Right lobe of liver (tissue), 6 donors: ENCODE results near the gene RAB3IL1. TPM values are rescaled to one million over a fixed set of nuclear protein-coding genes. Genes with fewer than 3 reads are reported as not detected.
"Not testable (repeated sequence)": the region's sequence is repeated elsewhere in the genome, so short reads cannot be mapped to it uniquely, and the experiment has no call there.

Experiments used
- ATAC-seq, 4 donors: fragments of 200-7000 bp; cut with Tn5 transposase; one replicate each; pipeline ENCODE4 v1.9.1; 2020; ENCODE audit warnings: mild to moderate bottlenecking in 4 of 4, moderate library complexity in 4 of 4
- DNase-seq, 3 donors: peaks; one replicate each; pipeline ENCODE4 v3.0.0-alpha.2; 2020
- H3K27ac ChIP-seq, 3 donors: fragments of 200-600 bp; one replicate each; pipeline ENCODE4 v1.8.0; 2022
- H3K27me3 ChIP-seq, 2 donors: fragments of 200-600 bp; one replicate each; pipeline ENCODE4 v1.8.0; 2022
- H3K36me3 ChIP-seq, 4 donors: fragments of 200-600 bp; sonication (generic) in 1 of 4; one replicate each; pipeline versions ENCODE4 v1.5.1 to v1.8.0; 2017 to 2022; ENCODE audit warnings: control low read depth in 1 of 4
- H3K4me1 ChIP-seq, 4 donors: fragments of 200-600 bp; sonication (generic) in 1 of 4; one replicate each; pipeline versions ENCODE4 v1.5.1 to v1.8.0; 2017 to 2022; ENCODE audit warnings: control low read depth in 1 of 4
- H3K4me3 ChIP-seq, 3 donors: fragments of 200-600 bp; one replicate each; pipeline ENCODE4 v1.8.0; 2022
- H3K9me3 ChIP-seq, 4 donors: fragments of 200-600 bp; sonication (generic) in 1 of 4; one replicate each; pipeline versions ENCODE4 v1.5.1 to v1.8.0; 2017 to 2022; ENCODE audit warnings: control low read depth in 1 of 4
- CTCF ChIP-seq, 4 donors: fragments of 200-600 bp in 3 of 4; fragments of 450-650 bp in 1 of 4; IDR thresholded peaks; one replicate each; pipeline versions ENCODE4 v1.5.1 to v1.8.0; 2016 to 2022; ENCODE audit warnings: antibody characterized with exemption in 4 of 4, mild to moderate bottlenecking in 2 of 4
- POLR2A ChIP-seq: fragments of 450-650 bp; IDR thresholded peaks from one replicate; pipeline ENCODE4 v1.6.1; 2017; ENCODE audit warnings: antibody characterized with exemption, mild to moderate bottlenecking
- WGBS: methylation state at CpG from one replicate; pipeline ENCODE4 v1.1.6; 2018; ENCODE audit warnings: low coverage, low lambda C conversion rate; ENCODE audit not compliant: insufficient coverage; ENCODE audit errors: missing lambda C conversion rate; 5-methylcytosine and 5-hydroxymethylcytosine counted together
- intact Hi-C, 2 donors: fragments of 100-400 bp; cut with DNase I; formaldehyde crosslinking; loops; one replicate each; pipeline versions ENCODE4 v1.11.2 to v1.14.1; 2022
- long read RNA-seq: library from polyadenylated mRNA; unstranded; transcript quantifications from one replicate; pipeline ENCODE4 v2.0.0, GENCODE V29; 2019
- total RNA-seq, 6 experiments: library from RNA; depleted of rRNA in 2 of 6; stranded (reverse); fragments of >200 nt in 2 of 6; fragmentation: NEBNext Ultra II Directional in 3 of 6; extraction: Animal tissue kit (Norgen Biotek cat#: 25700) in 3 of 6; gene quantifications; one replicate each; pipeline versions ENCODE4 v1.1.0 to v1.2.4, GENCODE V29; 2016 to 2023
- donor health status: DM: no; HTN: yes; CAD: no.
- donor health status: DM: no; HTN: no; CAD: no.
- donor health status: DM: no; HTN: no; CAD: no.
- donor health status: DM: no; HTN: yes; CAD: no.
- donor health status: DM: no; HTN: yes; CAD: no.

RAB3IL1 gene, protein sequence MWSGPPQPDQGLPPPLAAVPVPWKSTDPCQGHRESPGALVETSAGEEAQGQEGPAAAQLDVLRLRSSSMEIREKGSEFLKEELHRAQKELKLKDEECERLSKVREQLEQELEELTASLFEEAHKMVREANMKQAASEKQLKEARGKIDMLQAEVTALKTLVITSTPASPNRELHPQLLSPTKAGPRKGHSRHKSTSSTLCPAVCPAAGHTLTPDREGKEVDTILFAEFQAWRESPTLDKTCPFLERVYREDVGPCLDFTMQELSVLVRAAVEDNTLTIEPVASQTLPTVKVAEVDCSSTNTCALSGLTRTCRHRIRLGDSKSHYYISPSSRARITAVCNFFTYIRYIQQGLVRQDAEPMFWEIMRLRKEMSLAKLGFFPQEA
- total RNA-seq: 1 to 10 TPM; 3.2 to 9.1 (median 4.2) TPM
- long read RNA-seq: 0 reads

GRCh38 chr11:61917334-61918109, at the start of gene RAB3IL1:
RAB3IL1 (minus strand) TSS chr11:61917566; CDS start chr11:61917367, 199 bp downstream.
- H3K36me3 ChIP-seq: no peaks in the 10 kb centered on the region
- no peaks in the 10 kb centered on the region for H3K27me3 ChIP-seq
- DNase-seq (peak; percentile 68 to 75 (median 68)), ATAC-seq (peak; percentile 75 to 80 (median 78))
- H3K4me1 ChIP-seq: no peaks in the 10 kb centered on the region
- intact Hi-C loops: no loop called here
- H3K9me3 ChIP-seq: no peaks in the 10 kb centered on the region
- WGBS: 23% methylated on average over 7 of the region's 74 CpGs
- peak within 1 kb of the TSS; percentile 37 to 76 (median 63) for H3K27ac ChIP-seq
- peak; percentile 51 for TF ChIP-seq POLR2A
- TF ChIP-seq CTCF (IDR thresholded peaks at IDR 0.05): no peak
- H3K4me3 ChIP-seq: peak within 1 kb of the TSS; percentile 37 to 64 (median 44)

GRCh38 chr11:61966734-61967115, 49.4 kb upstream of the RAB3IL1 start:
- Histone ChIP-seq H3K9me3 (no peaks in the 10 kb centered on the region), H3K4me3 (peak overlapping the region; percentile 60 to 98 (median 87)), H3K36me3 (peaks cover 0 to 28% (median 14%) of the 10 kb centered on the region in 4 donors), H3K27me3 (no peaks in the 10 kb centered on the region), H3K27ac (peak overlapping the region; percentile 93), H3K4me1 (peaks cover 0 to 63% (median 22%) of the 10 kb centered on the region in 4 donors)
- intact Hi-C loops: no loop called here
- ATAC-seq (no peak), DNase-seq (peak; percentile 47 to 56 (median 53))
- TF ChIP-seq CTCF (IDR thresholded peaks at IDR 0.05) (no peak), POLR2A (no peak)
- 0% methylated on average over 7 of the region's 13 CpGs for WGBS

DNA sequence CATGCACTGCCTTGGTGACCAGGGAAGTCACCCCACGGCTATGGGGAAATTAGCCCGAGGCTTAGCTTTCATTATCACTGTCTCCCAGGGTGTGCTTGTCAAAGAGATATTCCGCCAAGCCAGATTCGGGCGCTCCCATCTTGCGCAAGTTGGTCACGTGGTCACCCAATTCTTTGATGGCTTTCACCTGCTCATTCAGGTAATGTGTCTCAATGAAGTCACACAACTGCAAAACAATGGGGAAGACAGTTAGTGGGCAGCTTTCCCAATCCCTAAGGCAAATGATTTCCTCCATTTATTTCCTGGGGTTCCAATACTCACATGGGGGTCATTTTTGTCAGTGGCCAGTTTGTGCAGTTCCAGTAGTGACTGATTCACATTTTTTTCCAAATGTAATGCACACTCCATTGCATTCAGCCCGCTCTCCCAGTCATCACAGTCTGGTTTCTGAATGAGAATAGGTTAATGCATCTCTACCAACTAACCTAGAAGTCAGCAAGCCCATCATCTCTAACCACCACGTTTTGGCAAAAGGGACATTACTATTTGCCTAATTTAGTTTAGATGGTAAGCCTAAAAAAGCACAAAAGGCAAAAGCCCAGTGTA, 47.4 kb upstream of the RAB3IL1 start:
- Histone ChIP-seq H3K36me3 (peaks cover 0 to 28% (median 14%) of the 10 kb centered on the region in 4 donors), H3K4me1 (peaks cover 0 to 50% (median 14%) of the 10 kb centered on the region in 4 donors), H3K4me3 (peak overlapping the region; percentile 60 to 98 (median 87)), H3K27ac (peak overlapping the region; percentile 35 to 93 (median 93))
- H3K9me3 ChIP-seq, intact Hi-C loops, ATAC-seq, H3K27me3 ChIP-seq: not testable (repeated sequence)
- peak in 2 of 3 donors; percentile 48 to 71 for DNase-seq
- WGBS: 20% methylated on average over 7 of the region's 9 CpGs

GRCh38 chr11:61964058-61964665, 46.8 kb upstream of the RAB3IL1 start:
- intact Hi-C loops: no loop called here
- Histone ChIP-seq H3K4me3 (peak overlapping the region in 1 of 3 donors; percentile 98), H3K4me1 (peaks cover 0 to 49% (median 14%) of the 10 kb centered on the region in 4 donors), H3K27ac (peak overlapping the region in 2 of 3 donors; percentile 93), H3K9me3 (no peaks in the 10 kb centered on the region), H3K27me3 (no peaks in the 10 kb centered on the region), H3K36me3 (peaks cover 0 to 28% (median 14%) of the 10 kb centered on the region in 4 donors)
- ATAC-seq (peak in 1 of 4 donors; percentile 6), DNase-seq (peak in 1 of 3 donors; percentile 39)
- TF ChIP-seq POLR2A: no peak
- no peak for TF ChIP-seq CTCF (IDR thresholded peaks at IDR 0.05)
- 66% methylated on average over 4 of the region's 4 CpGs for WGBS
